Measurements from ENCODE around the gene STUM.

STUM gene

DNA sequence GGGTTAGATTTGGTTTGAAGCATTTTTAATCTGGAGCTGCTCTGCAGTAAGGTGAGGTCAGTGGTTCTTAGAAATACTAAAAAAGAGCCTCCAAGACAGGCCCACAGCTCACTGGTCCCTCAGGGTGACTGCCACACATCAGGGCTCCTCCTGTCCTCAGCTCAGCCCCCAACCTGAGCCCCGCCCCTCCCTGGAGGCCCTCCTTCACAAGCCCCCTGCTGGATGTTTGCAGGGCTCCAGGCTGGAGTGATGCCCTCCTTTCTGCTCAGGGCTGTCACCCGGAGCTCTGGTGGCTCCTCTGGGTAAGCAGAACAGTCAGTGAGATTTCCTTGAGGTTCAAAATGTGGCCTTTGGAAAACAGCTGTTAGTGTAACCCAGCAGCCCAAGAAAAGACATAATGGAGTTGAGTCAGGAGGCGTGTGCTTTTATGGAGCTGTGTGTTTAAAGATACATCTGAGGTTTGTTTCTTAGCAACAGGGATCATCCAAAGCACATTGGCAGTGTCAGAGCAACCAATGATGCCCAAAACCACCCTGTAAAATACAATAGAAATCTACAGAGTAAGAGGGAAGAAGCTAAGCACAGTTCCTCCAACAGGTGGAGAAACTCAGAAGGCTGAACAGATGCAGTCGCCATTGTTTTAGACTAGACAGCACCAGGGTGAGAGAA lies 21.4 kb downstream of the STUM start:
- H3K9me3 ChIP-seq (ENCODE audit: low read depth, low read length), result no peaks in the 10 kb centered on the region
- H3K27ac ChIP-seq, result no peak overlapping the region
- H3K4me3 ChIP-seq, result no peak overlapping the region
- no peak overlapping the region for H3K9ac ChIP-seq (ENCODE audit: insufficient read length)
- no peak for DNase-seq (ENCODE audit: low read depth, low spot score)
- H3K36me3 ChIP-seq (ENCODE audit: insufficient read depth, low read length), result no peaks in the 10 kb centered on the region
- TF ChIP-seq EZH2 (IDR thresholded peaks at IDR 0.05) (no peak), POLR2AphosphoS5 (IDR thresholded peaks at IDR 0.05; ENCODE audit: borderline replicate concordance, low read depth, low read length) (no peak), FOXP2 (optimal IDR thresholded peaks at IDR 0.05; ENCODE audit: control extremely low read depth, extremely low read length, insufficient read depth) (no peak)

DNA sequence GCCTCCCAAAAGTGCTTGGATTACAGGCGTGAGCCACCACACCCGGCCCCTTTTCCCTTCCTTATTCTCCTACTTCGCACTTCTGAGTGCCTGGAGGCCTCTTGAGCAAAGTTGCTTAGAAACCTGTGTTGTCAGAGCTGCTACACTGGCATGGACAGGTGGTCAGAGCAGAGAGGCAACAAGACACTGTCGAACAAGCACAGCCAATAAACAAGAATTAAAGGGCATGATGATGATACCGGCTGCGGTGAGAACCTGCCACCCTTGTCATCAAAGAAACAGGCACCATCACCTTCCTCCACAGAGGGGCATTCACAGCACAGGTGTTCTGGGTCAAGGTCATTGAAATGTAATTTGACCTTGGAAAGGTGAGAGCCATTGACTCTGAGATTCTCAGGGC lies 23.3 kb downstream of the STUM start:
- no peak for DNase-seq (ENCODE audit: low read depth, low spot score)
- Histone ChIP-seq H3K9ac (ENCODE audit: insufficient read length) (no peak overlapping the region), H3K36me3 (ENCODE audit: insufficient read depth, low read length) (no peaks in the 10 kb centered on the region), H3K27ac (no peak overlapping the region), H3K4me3 (no peak overlapping the region), H3K9me3 (ENCODE audit: low read depth, low read length) (no peaks in the 10 kb centered on the region)
- TF ChIP-seq EZH2 (IDR thresholded peaks at IDR 0.05) (no peak), POLR2AphosphoS5 (IDR thresholded peaks at IDR 0.05; ENCODE audit: borderline replicate concordance, low read depth, low read length) (no peak), FOXP2 (optimal IDR thresholded peaks at IDR 0.05; ENCODE audit: control extremely low read depth, extremely low read length, insufficient read depth) (no peak)

DNA sequence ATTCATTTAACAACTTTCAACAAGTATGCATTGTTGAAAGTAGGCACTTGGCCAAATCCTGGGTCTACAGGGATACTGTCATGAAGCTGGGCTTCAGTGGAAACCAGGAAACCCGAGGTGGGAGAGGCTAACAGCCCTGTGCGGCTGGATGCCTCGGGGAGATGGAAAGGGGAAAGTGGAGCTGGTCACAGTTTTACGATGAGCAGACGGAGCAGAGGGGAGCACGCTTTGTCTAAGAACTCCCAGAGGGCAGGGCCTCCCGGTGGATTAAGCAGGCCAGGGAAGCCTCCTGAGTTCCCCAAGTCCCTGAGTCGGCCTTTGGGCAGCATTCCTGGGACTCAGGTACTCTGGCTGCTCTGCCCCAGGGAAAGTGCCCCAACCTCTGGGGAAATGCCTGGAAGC lies 23.8 kb downstream of the STUM start:
- H3K36me3 ChIP-seq (ENCODE audit: insufficient read depth, low read length), result no peaks in the 10 kb centered on the region
- no peak overlapping the region for H3K9ac ChIP-seq (ENCODE audit: insufficient read length)
- no peak overlapping the region for H3K4me3 ChIP-seq
- no peak for DNase-seq (ENCODE audit: low read depth, low spot score)
- TF ChIP-seq POLR2AphosphoS5 (IDR thresholded peaks at IDR 0.05; ENCODE audit: borderline replicate concordance, low read depth, low read length), result no peak
- no peak for TF ChIP-seq EZH2 (IDR thresholded peaks at IDR 0.05)
- TF ChIP-seq FOXP2 (optimal IDR thresholded peaks at IDR 0.05; ENCODE audit: control extremely low read depth, extremely low read length, insufficient read depth), result no peak
- H3K9me3 ChIP-seq (ENCODE audit: low read depth, low read length), result no peaks in the 10 kb centered on the region
- H3K27ac ChIP-seq, result no peak overlapping the region

DNA sequence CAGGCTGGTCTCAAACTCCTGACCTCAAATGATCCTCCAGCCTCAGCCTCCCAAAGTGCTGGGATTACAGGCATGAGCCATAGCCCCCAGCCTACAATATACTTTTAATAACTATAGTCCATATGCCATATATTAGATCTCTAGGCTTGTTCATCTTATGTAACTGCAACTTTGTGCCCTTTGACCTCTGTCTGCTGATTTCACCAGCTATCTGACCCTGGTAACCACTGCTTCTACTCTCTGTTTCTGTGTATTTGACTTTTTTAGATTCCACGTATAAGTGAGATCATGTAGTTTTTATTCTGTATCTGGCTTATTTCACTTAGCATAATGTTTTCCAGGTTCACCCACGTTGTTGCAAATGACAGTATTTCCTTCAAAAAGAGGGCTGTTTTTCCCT lies 25.5 kb downstream of the STUM start:
- no peak overlapping the region for H3K4me3 ChIP-seq
- H3K9me3 ChIP-seq (ENCODE audit: low read depth, low read length), result no peaks in the 10 kb centered on the region
- no peak overlapping the region for H3K9ac ChIP-seq (ENCODE audit: insufficient read length)
- DNase-seq (ENCODE audit: low read depth, low spot score), result no peak
- H3K36me3 ChIP-seq (ENCODE audit: insufficient read depth, low read length), result no peaks in the 10 kb centered on the region
- TF ChIP-seq EZH2 (IDR thresholded peaks at IDR 0.05) (no peak), FOXP2 (optimal IDR thresholded peaks at IDR 0.05; ENCODE audit: control extremely low read depth, extremely low read length, insufficient read depth) (no peak), POLR2AphosphoS5 (IDR thresholded peaks at IDR 0.05; ENCODE audit: borderline replicate concordance, low read depth, low read length) (no peak)
- H3K27ac ChIP-seq, result no peak overlapping the region

DNA sequence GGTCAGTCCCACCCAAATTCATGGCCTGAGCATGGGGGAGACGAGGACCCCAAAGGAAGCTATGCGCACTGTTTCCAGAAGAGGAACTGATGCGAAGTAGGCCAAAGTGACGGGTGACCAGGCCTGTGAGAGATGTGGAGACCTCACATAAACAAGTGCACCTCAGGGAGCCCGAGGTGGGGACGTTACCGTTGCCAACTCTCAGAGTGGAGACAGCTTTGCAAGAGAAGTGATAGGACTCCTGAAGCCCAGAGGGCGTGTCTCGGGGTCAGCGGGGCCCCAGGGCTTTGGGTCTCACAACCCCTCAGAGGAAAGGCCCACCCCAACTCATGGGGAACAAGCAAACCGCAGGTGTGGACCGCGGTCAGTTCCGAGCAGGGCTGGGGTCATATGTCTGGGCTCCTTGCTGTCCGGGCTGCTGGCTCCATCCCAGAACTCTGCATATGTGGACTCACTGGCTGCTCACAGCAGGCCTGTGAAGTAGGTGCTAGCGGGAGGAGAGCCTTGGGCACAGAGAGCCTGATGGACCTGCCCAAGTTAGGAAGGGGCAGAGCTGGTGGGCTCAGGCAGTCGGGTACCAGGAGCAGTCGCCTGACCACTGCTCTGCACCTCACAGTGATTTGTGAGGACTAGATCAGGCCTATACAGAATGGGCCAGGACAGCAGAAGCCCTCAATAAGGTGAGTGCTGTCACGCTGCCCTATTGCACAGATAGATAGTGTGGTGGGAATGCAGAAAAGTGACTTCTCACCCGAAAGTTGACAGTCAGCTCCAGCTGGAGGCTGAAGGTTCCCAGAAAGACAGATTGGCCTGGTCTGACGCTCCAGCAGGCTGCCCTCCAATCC lies 26.2 kb downstream of the STUM start:
- DNase-seq (ENCODE audit: low read depth, low spot score), result no peak
- Histone ChIP-seq H3K9ac (ENCODE audit: insufficient read length) (no peak overlapping the region), H3K27ac (no peak overlapping the region), H3K4me3 (no peak overlapping the region), H3K9me3 (ENCODE audit: low read depth, low read length) (no peaks in the 10 kb centered on the region), H3K36me3 (ENCODE audit: insufficient read depth, low read length) (no peaks in the 10 kb centered on the region)
- TF ChIP-seq FOXP2 (optimal IDR thresholded peaks at IDR 0.05; ENCODE audit: control extremely low read depth, extremely low read length, insufficient read depth) (no peak), EZH2 (IDR thresholded peaks at IDR 0.05) (no peak), POLR2AphosphoS5 (IDR thresholded peaks at IDR 0.05; ENCODE audit: borderline replicate concordance, low read depth, low read length) (no peak)

DNA sequence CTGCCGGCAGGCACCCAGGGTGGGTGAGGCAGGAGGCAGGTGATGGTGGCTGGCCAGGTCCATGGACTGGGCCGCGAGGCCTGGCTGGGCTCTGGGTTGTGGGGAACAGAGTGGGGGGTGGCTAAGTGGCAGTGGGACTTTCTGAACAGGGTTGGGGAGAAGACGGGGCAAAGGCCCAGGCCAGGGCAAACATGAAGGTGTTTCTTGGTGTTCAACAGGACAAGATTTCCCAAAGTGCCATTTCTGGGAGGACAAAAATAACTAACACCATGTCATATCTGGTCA lies 26.8 kb downstream of the STUM start:
- no peak overlapping the region for H3K4me3 ChIP-seq
- H3K36me3 ChIP-seq (ENCODE audit: insufficient read depth, low read length), result no peaks in the 10 kb centered on the region
- no peak overlapping the region for H3K27ac ChIP-seq
- TF ChIP-seq POLR2AphosphoS5 (IDR thresholded peaks at IDR 0.05; ENCODE audit: borderline replicate concordance, low read depth, low read length), result no peak
- TF ChIP-seq EZH2 (IDR thresholded peaks at IDR 0.05), result no peak
- no peak for TF ChIP-seq FOXP2 (optimal IDR thresholded peaks at IDR 0.05; ENCODE audit: control extremely low read depth, extremely low read length, insufficient read depth)
- H3K9me3 ChIP-seq (ENCODE audit: low read depth, low read length), result no peaks in the 10 kb centered on the region
- H3K9ac ChIP-seq (ENCODE audit: insufficient read length), result no peak overlapping the region
- no peak for DNase-seq (ENCODE audit: low read depth, low spot score)

DNA sequence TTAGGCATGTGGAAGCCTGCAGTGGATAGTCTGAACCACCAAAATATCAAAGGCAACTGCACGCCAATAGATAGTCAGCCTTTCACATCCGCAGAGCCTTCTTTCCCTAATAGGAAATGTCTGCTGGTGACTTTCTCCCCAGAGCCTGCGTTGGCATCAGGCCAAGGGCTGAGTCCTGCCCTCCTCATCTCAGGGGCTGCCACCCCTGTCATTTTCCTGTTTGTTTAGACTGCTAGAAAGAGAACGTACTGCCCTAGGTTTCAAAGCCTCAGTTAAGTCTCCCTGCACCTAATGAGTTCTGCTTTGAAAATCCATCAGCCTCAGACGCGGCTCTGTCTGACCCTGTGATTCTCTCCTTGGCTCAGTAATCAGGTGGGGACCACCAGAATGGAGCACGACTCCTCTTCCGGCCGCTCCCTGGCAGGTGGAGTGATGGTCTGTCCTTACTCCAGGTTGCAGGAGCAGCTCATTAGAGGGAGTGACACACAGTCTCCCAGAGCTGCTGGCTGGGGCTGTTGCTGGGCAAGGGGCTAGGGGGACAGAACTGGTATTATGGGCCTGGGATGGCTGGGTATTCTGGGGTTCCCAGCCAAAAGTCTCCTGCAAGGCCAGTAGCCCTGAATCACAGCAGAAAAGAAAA lies 27.3 kb downstream of the STUM start:
- TF ChIP-seq EZH2 (IDR thresholded peaks at IDR 0.05) (no peak), FOXP2 (optimal IDR thresholded peaks at IDR 0.05; ENCODE audit: control extremely low read depth, extremely low read length, insufficient read depth) (no peak), POLR2AphosphoS5 (IDR thresholded peaks at IDR 0.05; ENCODE audit: borderline replicate concordance, low read depth, low read length) (no peak)
- H3K27ac ChIP-seq, result no peak overlapping the region
- no peak for DNase-seq (ENCODE audit: low read depth, low spot score)
- no peak overlapping the region for H3K9ac ChIP-seq (ENCODE audit: insufficient read length)
- no peak overlapping the region for H3K4me3 ChIP-seq
- no peaks in the 10 kb centered on the region for H3K36me3 ChIP-seq (ENCODE audit: insufficient read depth, low read length)
- H3K9me3 ChIP-seq (ENCODE audit: low read depth, low read length), result no peaks in the 10 kb centered on the region

DNA sequence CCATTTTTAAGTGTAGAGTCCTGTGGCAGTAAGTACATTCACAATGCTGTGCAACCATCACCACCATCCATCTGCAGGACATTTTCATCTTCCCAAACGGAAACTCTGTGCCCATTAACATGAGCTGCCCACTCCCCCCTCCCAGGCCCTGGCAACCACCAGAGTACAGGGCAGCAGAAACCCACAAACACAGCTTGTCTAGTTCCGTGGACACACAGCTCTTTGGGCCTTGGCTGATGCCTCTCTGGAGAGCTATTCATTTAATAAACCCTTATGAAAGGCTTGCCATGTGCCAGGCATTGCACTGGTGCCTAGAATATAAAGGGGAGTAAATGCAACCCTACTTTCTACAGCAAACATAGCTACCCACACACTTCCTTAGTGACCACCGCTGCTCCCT lies 28.0 kb downstream of the STUM start:
- H3K4me3 ChIP-seq, result no peak overlapping the region
- H3K9me3 ChIP-seq (ENCODE audit: low read depth, low read length), result no peaks in the 10 kb centered on the region
- no peak overlapping the region for H3K9ac ChIP-seq (ENCODE audit: insufficient read length)
- DNase-seq (ENCODE audit: low read depth, low spot score), result no peak
- H3K36me3 ChIP-seq (ENCODE audit: insufficient read depth, low read length), result no peaks in the 10 kb centered on the region
- TF ChIP-seq EZH2 (IDR thresholded peaks at IDR 0.05) (no peak), POLR2AphosphoS5 (IDR thresholded peaks at IDR 0.05; ENCODE audit: borderline replicate concordance, low read depth, low read length) (no peak), FOXP2 (optimal IDR thresholded peaks at IDR 0.05; ENCODE audit: control extremely low read depth, extremely low read length, insufficient read depth) (no peak)
- no peak overlapping the region for H3K27ac ChIP-seq
